ENCODE results near the gene ANKRD11.

- TF ChIP-seq EP300 (conservative IDR thresholded peaks at IDR 0.05; ENCODE audit: poor library complexity, severe bottlenecking) (no peak), TAF1 (IDR thresholded peaks at IDR 0.05; ENCODE audit: low read depth) (no peak), EZH2 (IDR thresholded peaks at IDR 0.05; ENCODE audit: borderline replicate concordance, insufficient read depth, low read length, poor library complexity, severe bottlenecking) (no peak), POLR2AphosphoS5 (IDR thresholded peaks at IDR 0.05) (no peak), SMC3 (conservative IDR thresholded peaks at IDR 0.05; ENCODE audit: poor library complexity) (no peak), REST (IDR thresholded peaks at IDR 0.05; ENCODE audit: borderline replicate concordance) (no peak), MXI1 (conservative IDR thresholded peaks at IDR 0.05; ENCODE audit: poor library complexity, severe bottlenecking) (no peak)
- TF ChIP-seq, protein P1, sequence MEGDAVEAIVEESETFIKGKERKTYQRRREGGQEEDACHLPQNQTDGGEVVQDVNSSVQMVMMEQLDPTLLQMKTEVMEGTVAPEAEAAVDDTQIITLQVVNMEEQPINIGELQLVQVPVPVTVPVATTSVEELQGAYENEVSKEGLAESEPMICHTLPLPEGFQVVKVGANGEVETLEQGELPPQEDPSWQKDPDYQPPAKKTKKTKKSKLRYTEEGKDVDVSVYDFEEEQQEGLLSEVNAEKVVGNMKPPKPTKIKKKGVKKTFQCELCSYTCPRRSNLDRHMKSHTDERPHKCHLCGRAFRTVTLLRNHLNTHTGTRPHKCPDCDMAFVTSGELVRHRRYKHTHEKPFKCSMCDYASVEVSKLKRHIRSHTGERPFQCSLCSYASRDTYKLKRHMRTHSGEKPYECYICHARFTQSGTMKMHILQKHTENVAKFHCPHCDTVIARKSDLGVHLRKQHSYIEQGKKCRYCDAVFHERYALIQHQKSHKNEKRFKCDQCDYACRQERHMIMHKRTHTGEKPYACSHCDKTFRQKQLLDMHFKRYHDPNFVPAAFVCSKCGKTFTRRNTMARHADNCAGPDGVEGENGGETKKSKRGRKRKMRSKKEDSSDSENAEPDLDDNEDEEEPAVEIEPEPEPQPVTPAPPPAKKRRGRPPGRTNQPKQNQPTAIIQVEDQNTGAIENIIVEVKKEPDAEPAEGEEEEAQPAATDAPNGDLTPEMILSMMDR (IDR thresholded peaks at IDR 0.05; ENCODE audit: poor library complexity, severe bottlenecking), result no peak
Observed at GRCh38 chr16:89282523-89282922, 207.8 kb downstream of the ANKRD11 start.
